Hematopoietic multipotent progenitor cell treated with erythropoietin and hydrocortisone succinate and interleukin-3 and kit ligand, for 4 days (in vitro differentiated cells): ENCODE results near the gene AP4M1.

Source experiments
- DNase-seq: peaks from one replicate; pipeline ENCODE4 v3.0.0-alpha.2; 2015

Gene AP4M1

GRCh38 chr7:100132697-100133151 lies 31.3 kb downstream of the AP4M1 start:
- peak; percentile 84 for DNase-seq

GRCh38 chr7:100137851-100138760 lies 36.7 kb downstream of the AP4M1 start:
- DNase-seq, result no peak

GRCh38 chr7:100141555-100141949 lies 40.1 kb downstream of the AP4M1 start:
- DNase-seq, result peak; percentile 60

- no peak for DNase-seq
These were observed 41.0 kb downstream of the AP4M1 start for GRCh38 chr7:100142461-100142860.

GRCh38 chr7:100146350-100146749 lies 44.9 kb downstream of the AP4M1 start:
- DNase-seq, result peak; percentile 68

- no peak for DNase-seq
These were observed 45.8 kb downstream of the AP4M1 start for GRCh38 chr7:100147278-100147677.

- DNase-seq, result no peak
These were observed 46.7 kb downstream of the AP4M1 start for GRCh38 chr7:100148225-100148558.

- peak; percentile 100 for DNase-seq
These were observed 47.3 kb downstream of the AP4M1 start, which contains the start of gene LAMTOR4 for GRCh38 chr7:100148559-100149328. TSS of gene LAMTOR4 (plus strand) at chr7:100148918. CDS start at chr7:100148973, 55 bp downstream.

GRCh38 chr7:100152404-100152803 lies 51.0 kb downstream of the AP4M1 start:
- DNase-seq, result peak; percentile 77

- no peak for DNase-seq
These were observed 51.7 kb downstream of the AP4M1 start for GRCh38 chr7:100152937-100153666.

GRCh38 chr7:100153708-100154535 lies 52.5 kb downstream of the AP4M1 start:
- peak; percentile 52 for DNase-seq

GRCh38 chr7:100154651-100155491 lies 53.4 kb downstream of the AP4M1 start:
- no peak for DNase-seq

- DNase-seq, result no peak
These were observed 54.3 kb downstream of the AP4M1 start for GRCh38 chr7:100155553-100156317.

GRCh38 chr7:100156331-100157068 lies 55.1 kb downstream of the AP4M1 start:
- DNase-seq, result peak; percentile 63

GRCh38 chr7:100157069-100157333 lies 55.6 kb downstream of the AP4M1 start:
- no peak for DNase-seq

- no peak for DNase-seq
These were observed 56.1 kb downstream of the AP4M1 start for GRCh38 chr7:100157334-100158228.
